Brain pericyte (primary cell): ENCODE results near the gene ITGB8.

Experiments
- DNase-seq: peaks from one replicate; pipeline ENCODE4 v3.0.0-alpha.2; 2012; ENCODE audit warnings: low read depth, low spot score

The ITGB8 gene

DNA sequence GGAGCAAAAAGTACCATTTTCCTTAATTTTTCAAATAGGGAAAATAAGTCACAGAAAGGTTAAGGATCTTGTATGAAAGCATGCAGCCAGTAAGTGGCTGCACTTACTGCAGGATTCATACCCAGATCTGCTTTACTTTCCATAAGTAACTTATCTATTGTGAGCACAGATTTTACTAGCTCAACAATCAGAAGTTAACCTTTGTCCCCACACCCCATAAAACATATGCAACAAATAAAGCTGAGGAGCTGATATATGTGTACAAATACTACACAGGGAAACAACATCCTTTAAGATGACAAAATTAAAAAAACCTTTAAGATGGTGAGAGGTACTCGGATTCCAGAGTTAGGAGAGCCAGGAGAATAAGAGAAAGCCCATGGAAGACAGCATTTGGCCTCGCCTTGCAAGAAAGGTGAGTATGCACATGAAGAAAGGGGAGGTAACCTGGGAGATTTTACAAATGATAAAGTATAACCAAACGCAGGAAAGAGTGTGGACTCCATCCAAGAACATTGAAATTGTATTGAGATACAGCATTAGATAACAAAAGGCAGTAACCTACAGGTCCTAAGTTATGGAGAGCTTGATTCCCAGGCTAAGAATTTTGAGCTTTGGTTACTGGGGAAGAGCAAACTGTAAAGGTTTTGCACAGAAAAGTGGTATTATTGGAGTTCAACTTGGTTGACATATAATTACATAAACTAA is 87.1 kb downstream of the ITGB8 start:
- DNase-seq = no peak

DNA sequence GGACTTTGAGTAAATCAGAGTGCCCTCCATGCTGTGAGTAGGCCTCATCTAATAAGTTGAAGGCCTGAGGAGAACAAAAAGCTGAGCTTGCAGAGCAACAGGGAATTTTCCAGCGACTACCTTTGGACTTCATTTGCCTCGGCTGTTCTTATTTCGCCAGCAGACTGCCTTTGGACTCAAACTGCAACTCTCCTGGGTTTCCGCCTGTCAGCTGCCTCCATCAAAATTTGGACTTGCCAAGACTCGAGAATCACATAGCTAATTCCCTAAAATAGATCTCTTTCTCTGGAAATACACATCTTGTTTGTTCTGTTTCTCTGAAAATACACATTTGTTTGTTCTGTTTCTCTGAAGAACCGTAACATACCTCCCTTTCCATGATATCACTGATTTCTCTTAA is 93.8 kb downstream of the ITGB8 start:
- DNase-seq = no peak

DNA sequence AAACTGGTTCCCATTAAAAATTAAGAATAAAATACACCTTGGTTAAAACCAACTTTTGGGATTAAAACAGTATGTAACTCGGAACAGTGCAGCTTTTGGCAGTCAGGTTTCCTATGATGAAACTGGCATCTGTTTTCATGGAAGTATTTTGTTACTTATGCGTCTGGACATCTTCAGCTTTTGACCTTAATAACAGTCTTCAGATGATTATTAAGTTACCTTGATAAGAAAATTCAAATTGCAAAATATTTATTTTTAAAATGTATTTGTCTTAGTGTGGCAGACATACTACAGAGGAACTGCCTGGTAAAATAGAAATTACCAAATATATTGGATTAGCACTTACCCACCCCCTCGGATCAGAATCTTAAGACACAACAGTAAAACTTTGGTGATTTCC is 100.0 kb downstream of the ITGB8 start:
- no peak for DNase-seq

DNA sequence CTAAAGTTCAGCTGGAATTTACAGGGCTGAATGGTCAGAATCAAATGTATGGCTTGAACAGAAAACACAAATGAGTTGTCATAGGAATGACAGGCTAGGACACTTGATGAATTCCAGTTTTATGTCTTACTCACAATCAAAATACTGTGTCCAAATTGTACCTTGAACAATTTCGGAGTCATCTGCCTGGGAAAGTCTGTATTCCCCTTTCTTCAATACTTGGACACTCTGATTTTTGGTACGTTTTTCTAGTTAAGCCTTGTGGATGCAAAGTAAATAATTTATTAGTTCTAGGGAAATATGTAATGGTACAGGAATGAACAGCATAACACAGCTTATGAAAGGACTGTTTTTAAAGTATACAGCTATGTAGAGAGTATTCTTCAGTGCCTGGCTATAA is 100.4 kb downstream of the ITGB8 start:
- no peak for DNase-seq

DNA sequence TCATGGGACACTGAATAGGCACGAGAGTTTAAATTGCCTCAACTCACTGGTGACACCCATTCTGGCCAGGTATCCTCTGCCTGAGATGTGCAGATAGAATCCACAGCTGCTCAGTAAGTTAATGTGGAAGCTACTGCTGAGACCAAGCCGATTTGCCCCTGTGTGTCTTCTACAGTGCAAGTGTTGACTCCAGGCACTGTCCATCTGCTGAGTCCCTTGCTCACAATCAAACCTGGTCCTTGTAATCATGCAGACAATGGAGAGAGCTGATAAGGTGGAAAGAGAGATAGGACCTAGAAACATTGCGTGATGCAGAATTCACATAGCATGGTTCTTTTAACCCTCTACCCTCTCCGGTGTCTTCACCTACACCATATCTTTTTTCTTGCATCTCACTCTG is 101.4 kb downstream of the ITGB8 start:
- no peak for DNase-seq

DNA sequence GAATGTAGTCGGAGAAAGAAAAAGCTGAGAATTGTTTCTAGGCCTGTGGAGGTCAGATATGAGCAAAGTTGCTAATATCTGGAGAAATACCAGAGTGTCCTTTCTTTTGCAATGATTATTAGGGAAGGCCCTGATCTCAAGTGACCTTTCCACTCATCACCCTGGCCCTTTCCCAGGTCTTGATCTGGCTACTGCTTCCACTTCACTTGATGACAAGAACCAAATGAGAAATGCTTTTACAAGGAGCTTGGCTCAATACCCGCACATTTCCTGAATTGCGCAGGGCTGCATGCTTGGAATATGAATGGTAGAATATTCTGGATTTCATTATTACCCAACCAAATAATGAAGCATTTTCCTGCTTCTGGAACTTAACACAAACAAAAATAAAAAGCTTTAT is 104.6 kb downstream of the ITGB8 start:
- no peak for DNase-seq

DNA sequence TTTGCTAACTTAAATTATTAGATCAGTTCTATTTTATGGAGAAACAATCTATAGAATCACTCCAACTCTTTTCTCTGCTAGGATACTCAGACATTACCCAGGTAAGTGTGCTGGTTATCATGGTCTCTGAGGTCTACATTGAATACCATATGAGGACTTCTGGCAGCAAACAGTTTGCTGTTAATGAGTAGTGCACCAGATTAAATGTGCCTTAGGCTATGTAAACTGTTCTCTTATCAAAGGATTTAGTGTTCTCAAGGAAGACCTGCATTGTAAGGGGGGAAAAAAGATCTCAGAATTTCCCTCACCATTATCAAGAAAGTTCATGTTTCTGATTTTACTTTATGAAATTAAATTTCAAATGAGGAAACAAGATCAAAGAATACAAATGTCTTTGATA is 107.5 kb downstream of the ITGB8 start:
- no peak for DNase-seq

DNA sequence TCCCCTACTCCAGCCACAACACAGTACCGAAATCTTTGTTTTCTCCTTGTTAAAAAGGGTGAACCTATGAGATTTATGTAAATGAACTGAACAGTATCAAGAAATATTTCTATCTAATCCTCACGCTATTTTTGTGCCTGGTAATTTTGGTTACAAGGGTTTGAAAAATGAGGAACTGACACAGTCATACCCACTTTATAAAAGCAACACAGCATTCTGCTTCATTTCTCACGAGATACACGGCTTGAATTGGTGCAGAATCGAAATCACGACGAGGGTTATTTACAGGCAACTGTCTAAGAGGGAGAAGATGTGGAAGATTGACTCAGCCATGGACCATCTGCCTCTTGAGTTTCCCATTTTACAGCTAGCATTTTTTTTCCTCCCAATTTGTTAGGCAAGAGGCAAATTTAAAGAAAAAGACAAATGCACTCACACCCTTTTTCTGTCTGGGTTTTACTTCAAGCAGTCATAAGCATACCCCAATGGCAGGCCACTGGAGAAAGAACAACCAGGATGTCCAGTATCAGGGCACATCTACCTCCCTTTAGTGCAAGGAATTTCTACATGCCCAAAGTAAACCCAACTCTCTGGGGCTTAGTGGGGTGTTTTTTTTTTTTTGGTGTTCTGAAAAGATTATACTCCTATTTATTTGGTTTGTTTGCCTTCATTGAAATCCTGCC is 108.1 kb downstream of the ITGB8 start:
- no peak for DNase-seq

DNA sequence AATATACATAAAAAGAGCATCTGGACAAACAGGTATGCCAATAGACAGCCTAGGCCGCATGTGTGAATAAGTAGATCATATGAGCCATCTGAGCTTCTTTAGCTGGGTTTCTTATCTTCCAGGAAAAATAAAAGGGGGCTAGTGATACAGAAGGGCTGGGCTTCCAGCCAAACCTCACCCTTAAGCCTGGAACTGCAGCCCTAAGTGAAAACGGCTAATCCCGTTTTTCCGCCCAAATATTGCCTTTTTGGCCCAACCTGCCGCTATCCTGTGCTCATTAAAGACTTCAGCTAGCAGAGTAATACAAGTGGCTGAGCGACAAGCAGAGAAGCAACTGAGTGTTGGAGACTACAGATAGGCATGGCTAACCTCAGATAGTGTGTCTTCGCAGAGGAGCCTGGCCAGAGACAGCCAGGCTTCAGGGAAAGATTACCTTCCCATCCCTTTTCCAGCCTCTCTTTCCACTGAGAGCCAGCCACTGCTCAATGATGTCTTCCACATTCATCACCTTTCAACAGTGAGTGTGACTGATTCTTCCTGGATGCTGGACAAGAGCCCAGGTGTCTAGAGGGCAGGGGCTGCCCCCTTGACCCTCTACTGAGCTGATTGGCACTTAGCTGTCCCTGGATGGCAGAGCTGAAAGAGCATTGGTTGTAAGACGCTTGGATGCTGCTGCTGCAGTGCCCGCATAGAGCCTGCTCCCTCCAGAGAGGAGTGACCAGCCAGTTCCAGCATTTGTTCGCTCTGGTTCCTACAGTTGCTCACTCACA is 108.9 kb downstream of the ITGB8 start:
- DNase-seq = no peak

DNA sequence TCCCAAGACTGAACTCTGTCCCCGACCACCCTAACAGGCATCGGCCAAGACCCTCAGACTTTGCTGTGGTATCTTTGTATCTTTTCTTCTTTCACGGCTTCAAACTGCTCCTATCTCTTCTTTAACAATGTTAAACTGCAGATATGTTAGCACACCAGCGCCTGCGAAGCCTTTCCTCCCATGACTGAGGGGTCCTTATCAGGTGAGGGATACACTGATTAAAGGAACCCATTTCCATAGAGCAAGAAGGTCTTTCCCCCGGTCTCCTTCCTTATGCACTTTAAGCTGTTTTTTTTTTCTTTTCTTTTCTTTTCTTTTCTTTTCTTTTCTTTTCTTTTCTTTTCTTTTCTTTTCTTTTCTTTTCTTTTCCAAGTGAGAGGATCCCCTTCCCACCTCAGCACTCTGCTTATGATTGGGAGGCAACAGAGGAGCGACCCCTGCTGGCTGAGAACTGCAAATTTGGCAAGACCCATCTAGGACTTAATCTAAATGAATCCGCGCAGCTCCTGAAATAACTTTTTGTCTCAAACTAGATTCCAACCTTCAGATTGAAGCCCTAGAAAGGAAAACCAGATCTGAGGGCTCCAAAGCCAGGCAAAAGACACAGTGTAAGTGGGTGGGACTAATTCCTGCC is 109.9 kb downstream of the ITGB8 start:
- DNase-seq = no peak

DNA sequence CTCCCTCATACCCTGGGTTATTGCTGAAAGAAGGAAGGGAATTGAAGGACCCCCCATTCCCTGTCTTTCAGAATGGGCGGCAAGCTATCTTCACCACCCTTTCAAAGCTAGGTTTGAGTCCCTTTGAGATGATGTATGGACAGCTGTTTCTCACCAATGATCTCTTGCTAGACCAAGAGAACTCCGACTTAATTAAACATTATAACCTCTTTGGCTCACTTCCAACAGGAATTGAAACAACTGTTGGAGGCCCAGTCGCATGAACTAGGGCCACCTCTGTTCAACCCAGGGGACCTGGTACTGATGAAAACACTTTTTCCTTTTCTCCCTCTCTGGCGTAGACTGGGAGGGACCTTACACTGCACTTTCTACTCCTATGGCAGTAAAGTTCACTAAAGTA is 110.6 kb downstream of the ITGB8 start:
- no peak for DNase-seq

DNA sequence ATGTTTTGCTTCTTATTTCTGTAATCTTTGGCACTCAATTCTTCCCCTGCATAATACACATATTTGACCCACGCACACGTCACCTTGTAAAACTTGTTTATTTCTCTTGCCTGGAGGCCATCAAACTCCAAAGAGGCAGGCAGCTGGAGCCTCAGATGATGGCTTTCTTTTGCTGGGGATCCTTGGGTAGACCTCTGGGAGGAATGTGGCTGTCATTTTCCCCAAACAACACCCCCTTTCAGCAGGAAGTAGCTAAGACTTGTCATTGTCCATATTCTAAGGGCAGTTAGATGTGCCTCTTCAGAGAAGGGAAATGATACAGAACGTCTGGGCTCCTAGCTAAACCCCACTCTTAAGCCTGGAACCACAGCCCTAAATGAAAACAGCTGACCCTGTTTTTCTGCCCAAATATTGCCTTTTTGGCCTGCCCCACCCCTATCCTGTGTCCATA is 111.3 kb downstream of the ITGB8 start:
- no peak for DNase-seq

DNA sequence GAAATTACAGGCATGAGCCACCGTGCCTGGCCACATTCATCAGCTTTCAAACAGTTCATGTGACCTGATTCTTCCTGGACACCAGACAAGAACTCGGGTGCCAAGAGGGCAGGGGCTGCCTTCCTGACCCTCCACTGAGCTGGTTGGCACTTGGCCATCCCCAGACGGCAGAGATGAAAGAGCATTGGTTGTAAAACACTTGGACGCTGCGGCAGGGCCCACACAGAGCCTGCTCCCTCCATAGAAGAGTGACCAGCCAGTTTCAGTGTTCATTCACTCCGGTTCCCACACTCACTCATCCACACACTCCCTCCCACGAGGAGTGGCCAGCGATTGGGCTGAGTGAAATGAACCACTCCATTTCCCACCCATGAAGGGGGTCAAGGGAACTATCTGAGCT is 112.3 kb downstream of the ITGB8 start:
- DNase-seq = no peak

DNA sequence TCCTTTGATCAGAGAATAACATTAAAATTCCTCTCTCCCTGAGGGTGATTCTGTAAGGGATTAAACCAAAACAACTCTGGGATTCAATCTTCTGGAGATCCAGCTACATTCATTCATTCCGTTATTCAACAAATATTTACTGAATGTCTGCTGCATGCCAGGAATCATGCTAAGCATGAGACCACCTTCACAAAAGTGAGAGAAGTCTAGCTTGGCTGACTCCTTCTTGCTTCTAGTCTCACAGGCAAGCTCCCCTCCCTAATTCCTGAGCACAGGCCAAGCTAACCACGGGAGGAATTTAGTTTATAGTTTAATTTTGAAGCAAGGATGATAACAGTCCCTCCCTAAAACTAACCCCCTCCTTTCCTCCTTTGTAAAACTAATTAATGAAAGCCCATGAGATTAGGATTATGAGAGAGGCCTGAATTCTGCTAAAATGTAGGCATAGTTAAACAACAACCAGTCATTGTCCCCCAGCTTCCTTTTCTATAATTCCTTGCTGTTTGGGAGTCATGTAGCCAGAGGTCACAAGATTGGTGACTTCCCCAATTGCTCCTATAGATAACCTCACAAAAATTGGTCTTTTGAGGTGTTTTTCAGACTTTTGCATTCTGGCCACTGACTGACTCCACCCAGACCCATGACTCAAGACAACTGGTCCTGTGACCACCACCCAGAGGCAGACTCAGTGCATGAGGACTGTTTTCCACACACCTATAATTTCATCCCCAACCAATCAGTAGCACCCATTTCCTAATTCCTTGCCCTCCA is 113.5 kb downstream of the ITGB8 start:
- no peak for DNase-seq

DNA sequence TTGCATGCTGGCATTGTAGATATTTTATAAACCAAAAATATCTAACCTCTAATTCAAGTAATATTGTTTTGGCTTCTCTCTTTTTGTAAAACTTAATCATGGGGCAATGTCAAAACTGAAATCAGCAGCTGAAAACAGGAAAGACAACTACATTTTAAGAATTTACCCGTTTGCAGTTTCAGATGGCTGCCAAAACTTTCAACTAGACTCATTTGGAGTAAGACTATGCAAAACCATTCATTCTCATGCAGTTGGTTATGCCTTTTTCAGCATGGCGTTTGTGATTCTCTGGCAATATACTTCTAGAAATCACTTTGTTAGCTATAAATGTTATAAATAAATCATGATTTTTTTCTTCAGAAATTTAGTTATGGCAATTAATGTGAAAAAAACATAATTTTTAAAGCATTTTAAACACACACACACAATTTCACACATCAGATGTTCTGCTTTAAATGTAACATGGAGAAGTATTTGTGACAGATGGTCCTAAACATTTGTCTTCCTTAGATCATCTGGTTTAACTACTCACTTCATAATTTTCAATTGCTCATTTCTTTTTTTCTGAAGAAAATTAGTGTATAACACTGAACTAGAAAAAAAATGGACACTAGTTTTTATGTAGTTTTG is 116.4 kb downstream of the ITGB8 start:
- DNase-seq = no peak

DNA sequence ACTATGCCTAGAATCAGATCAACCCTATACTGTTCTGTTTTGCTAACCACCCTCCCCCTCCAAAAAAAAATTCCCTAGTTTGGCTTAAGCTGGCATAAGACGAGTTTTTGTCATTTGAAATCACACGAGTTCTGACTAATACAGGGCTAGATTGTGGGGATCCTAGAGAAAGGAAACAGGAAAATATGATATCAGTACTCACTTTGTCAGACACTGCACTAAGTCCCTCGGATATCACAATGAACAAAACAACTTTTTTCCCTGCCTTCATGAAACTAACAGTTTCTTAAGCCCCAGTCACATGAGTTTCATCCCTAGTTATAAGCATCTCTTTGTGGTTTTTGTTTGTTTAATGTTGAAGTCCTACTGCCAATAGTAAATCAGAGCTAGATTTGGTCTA is 118.5 kb downstream of the ITGB8 start:
- no peak for DNase-seq

DNA sequence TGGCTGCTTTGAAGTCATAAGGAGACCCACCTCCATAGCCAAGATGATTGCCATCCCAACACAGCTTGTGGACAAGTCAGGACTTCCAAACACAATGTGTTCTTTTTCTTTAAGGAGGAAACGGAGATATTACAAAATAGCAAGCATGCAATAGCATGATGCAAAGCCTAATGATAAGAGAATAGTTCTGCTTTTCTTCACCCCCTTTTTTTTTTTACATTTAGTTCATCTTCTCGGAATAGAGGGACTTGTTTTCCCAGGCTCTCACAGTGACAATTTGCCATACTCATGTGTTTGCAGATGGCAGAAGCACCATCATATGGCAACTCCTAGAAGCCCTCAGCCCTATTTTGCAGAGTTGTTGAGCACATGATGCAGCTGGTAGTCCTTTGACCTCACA is 119.8 kb downstream of the ITGB8 start:
- DNase-seq = no peak

DNA sequence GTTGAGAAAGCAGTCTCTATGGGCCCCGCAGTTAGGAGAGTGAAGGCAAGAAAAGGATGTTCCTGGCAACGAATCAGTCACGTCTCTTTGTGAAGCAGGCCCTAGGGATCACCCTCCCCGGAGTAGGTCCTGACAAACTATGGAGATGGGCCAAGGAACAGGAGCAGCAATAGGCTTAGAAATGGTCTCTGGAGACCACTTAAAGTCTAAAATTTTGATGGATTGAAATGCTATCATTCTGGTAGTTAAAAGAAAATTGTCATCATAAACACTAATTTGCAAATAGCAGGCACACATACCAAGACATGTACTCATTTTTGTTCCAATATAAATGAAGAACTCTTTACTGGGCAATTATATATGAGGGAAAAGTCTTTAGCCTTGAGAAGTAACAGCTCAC is 123.5 kb downstream of the ITGB8 start:
- DNase-seq = no peak

DNA sequence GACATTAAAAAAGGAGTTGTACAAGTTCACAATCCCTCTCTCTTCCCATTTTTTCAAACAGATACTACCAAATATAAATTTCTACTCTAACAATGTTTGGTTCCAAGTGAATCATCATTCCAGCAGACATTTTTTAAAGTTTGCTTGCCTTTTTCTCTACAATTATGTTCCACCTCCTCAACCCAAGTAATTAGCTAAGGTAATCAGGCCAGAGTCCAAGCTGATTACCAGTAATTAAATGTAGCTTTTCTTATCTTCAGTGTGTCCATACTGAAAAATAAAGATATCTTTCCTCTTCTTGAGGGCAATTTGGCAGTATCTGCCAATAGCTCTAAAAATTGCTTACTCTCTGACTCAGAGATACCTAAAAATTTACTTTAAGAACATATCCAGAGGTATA is 126.0 kb downstream of the ITGB8 start:
- no peak for DNase-seq

DNA sequence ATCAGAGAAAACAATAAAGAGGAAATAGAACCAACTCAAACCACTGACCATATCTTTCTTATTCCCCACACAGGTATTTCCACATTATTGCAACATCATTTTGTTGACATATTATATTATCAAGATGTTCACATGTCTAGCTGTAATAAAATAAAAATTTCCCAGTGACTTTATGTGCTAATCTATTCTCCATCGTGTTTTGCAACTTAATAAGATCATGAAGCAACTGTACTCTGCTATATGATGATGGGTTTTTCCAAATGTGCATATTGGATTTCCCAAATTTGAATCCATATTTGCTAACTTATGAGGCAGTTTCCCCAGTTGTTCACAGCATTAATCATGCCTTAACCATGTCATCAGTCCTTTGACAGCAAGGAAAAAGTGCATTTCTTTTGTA is 127.8 kb downstream of the ITGB8 start:
- no peak for DNase-seq

DNA sequence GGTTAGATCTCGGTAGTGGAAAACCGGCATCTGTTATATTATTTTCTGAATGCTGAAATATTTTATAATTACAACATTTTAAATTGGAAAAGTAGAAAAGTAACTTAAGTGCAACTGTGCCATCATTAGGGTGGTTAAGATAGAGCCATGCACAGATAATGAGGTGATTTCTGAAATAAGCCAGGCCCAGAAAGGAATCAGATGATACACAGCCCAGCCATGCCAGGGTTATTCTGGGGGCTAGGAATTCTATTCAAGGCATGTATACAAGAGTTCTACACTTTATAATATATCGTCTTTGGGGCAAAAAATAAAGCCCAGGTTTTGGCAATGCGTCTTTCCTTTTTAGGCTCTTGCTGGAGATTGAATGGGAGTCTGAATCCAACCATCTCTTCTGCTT is 128.7 kb downstream of the ITGB8 start:
- no peak for DNase-seq
